GM10248 (cell line): ENCODE data around the gene CERS6.
A peak's percentile ranks its signal among the peaks of the same experiment; 100 is the strongest.

Experiments
- CTCF ChIA-PET: fragments of 300-600 bp; sonication (Branson Sonifier 250); formaldehyde crosslinking; extraction: SDS; loops from one replicate; lab custom pipeline; 2021; ENCODE audit warnings: antibody characterized with exemption; lab: Yijun Ruan, JAX
- POLR2A ChIA-PET: fragments of 350-650 bp; sonication (Branson Sonifier 250); formaldehyde crosslinking; extraction: SDS; loops from one replicate; lab custom pipeline; 2020; ENCODE audit warnings: antibody characterized with exemption; lab: Yijun Ruan, JAX
- DNase-seq: peaks from one replicate; pipeline ENCODE4 v3.0.0; 2012; ENCODE audit errors: extremely low spot score
- TF ChIP-seq, protein P1 (sequence below): IDR thresholded peaks from 2 replicates; pipeline ENCODE4 v1.5.1; 2012; ENCODE audit warnings: mild to moderate bottlenecking, low read depth; ENCODE audit errors: extremely low read depth, missing control alignments, control extremely low read depth

The CERS6 gene

DNA sequence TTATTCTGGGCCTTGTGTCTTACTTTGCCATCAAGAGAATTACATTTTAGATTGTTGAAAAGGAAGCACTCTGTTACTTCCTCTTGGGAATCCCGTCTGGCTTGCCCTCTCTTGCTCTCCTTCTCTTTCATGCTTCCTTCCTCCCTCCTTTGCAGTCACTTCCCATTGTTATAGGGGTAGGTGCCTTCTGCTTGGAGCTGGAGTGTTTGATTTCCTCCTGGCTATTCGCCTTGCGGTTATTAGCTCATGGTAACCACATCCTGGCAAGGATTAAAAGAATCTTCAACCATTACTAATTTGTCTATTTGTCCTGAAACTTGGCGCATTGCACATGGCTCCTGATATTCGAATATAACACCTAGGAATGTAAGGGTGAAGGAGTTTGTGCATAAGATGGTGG is 115.0 kb downstream of the CERS6 start:
- ChIA-PET CTCF (interaction anchor here (1.3 kb wide), 1 partner anchor 12 kb away, joined by 3 read pairs; no protein-coding TSS in a partner anchor), POLR2A (no interaction called here)
- DNase-seq, result no peak
- TF ChIP-seq, protein P1, sequence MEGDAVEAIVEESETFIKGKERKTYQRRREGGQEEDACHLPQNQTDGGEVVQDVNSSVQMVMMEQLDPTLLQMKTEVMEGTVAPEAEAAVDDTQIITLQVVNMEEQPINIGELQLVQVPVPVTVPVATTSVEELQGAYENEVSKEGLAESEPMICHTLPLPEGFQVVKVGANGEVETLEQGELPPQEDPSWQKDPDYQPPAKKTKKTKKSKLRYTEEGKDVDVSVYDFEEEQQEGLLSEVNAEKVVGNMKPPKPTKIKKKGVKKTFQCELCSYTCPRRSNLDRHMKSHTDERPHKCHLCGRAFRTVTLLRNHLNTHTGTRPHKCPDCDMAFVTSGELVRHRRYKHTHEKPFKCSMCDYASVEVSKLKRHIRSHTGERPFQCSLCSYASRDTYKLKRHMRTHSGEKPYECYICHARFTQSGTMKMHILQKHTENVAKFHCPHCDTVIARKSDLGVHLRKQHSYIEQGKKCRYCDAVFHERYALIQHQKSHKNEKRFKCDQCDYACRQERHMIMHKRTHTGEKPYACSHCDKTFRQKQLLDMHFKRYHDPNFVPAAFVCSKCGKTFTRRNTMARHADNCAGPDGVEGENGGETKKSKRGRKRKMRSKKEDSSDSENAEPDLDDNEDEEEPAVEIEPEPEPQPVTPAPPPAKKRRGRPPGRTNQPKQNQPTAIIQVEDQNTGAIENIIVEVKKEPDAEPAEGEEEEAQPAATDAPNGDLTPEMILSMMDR, result no peak

DNA sequence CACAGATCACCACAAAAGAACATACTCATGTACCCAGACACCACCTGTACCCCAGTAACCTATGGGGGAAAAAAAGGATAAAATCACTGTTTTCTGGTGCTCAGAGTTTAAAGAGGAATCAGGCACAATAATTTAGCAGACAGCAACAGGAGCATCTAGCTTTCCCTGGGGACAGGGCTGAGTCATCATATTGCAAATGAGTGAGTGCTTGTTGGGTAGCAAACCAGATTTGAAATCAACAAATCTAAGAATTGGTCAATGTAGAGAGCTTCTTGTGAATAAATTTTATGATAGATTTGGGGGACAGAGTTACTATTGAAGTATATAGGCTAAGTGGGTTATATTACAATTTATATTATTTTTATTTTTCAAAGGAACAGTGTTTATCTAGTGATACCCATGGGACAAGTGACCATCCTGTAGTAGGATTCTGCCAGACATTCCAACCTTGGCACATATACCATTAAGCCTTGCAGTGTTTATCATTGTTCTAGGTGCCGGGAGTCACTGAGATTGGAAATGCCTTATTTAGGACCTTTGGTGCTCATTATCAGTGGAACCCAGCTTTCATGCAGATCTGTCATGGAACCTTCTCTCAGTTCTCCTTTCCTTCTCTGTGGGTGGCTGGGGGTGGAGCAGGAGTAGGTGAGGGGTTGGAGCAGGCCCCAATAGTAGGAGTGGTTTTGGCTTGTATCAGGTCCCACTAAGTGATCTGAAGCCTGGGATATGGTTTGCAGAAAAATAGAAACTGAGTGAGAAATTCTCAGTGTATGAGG is 117.2 kb downstream of the CERS6 start:
- POLR2A ChIA-PET, result no interaction called here
- CTCF ChIA-PET, result interaction anchor here (1.7 kb wide), 1 partner anchor 49 kb away, joined by 5 read pairs; no protein-coding TSS in a partner anchor
- DNase-seq, result no peak
- TF ChIP-seq, protein P1, result no peak

DNA sequence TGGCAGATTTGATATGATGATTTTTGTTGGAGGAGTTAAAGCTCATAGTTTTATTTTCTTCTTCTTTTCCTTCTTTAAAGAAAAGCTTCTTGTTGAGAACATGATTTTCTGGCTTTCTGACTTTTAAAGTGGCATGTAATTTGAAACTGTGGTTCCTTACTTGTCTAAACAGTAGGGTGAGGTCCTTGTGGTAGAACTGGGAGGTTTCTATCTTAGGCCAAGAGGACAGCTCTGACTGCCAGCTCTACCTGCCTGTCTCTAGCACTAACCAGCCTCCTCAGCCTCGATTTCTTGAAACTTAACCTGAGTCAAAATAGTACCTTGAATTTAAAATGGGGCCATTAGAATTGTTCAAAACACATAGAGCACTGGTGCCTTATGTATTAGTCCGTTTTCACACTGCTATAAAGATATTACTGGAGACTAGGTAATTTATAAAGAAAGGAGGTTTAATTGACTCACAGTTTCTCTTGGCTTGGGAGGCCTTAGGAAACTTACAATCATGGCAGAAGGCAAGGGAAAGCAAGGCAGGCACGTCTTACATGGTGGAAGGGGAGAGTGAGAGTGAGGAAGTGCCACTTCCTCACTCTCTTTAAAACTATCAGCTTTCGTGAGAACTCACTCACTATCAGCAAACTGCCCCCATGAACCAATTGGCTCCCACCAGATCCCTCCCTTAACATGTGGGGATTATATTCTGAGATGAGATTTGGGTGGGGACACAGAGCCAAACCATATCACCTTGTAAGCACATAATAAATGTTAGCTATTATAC is 119.0 kb downstream of the CERS6 start:
- ChIA-PET CTCF (interaction anchor here (1.3 to 1.7 kb wide), 2 partner anchors 15 to 50 kb away, joined by 4 to 5 read pairs; no protein-coding TSS in a partner anchor), POLR2A (no interaction called here)
- no peak for DNase-seq
- TF ChIP-seq, protein P1, result no peak

DNA sequence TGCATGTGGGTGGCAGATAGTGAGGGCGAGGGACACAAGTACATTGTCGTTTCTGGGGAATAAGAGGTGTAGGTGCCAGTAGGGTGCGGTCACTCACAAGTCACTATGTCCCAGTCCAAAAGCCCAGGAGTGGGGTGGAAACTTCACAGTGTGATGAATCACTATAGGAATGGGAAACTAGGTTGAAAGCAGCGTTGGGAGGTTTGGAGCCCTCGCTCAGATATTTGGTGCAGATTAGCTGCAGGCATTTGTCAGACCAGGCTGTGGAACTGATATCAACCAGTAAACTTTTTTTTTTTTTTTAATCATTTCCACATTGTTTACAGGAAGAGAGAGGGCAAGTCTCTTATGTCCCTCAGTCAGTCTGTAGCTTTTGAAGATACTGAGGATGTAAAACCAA is 121.8 kb downstream of the CERS6 start:
- ChIA-PET CTCF (interaction anchor here (1.0 to 1.5 kb wide), 2 partner anchors 12 to 25 kb away, joined by 3 to 4 read pairs; no protein-coding TSS in a partner anchor), POLR2A (no interaction called here)
- no peak for DNase-seq
- TF ChIP-seq, protein P1, result no peak

GRCh38 chr2:168583064-168583709 is 127.1 kb downstream of the CERS6 start:
- POLR2A ChIA-PET, result no interaction called here
- CTCF ChIA-PET, result interaction anchor here (0.8 to 1.3 kb wide), 9 partner anchors 8 to 338 kb away, joined by 3 to 5 read pairs (median 3); no protein-coding TSS in a partner anchor
- TF ChIP-seq, protein P1, result no peak
- peak; percentile 34 for DNase-seq
